ENCODE measurements around the gene SLC44A1.
A peak's percentile ranks its signal among the peaks of the same experiment; 100 is the strongest.

The SLC44A1 gene

DNA sequence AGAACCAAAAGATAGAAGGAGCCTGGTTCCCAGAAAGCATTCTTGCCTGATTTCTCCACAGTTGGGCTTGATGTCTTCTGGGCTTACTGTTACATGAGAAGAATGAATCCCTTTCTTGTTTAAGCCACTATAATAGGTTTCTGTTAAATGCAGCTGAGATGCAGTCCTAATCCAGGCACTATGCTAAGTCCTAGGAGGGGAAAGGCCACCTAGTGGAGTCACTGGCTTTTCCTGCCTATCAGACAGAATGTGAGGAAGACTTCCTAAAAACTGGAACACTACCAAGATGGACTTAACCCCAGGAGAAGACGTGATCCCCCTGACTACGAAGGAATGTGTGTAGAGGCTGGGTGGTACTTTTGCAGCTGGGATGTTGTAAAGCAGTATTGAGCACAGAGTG is 169.1 kb downstream of the SLC44A1 start:
- DNase-seq (ENCODE audit: low read depth) = peak; percentile 34
- no peak for TF ChIP-seq MYC (IDR thresholded peaks at IDR 0.05; ENCODE audit: low read depth, low read length)
- TF ChIP-seq, protein P1, sequence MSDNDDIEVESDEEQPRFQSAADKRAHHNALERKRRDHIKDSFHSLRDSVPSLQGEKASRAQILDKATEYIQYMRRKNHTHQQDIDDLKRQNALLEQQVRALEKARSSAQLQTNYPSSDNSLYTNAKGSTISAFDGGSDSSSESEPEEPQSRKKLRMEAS (IDR thresholded peaks at IDR 0.05; ENCODE audit: low read depth, low read length) = no peak
- TF ChIP-seq CTCF (IDR thresholded peaks at IDR 0.05; ENCODE audit: low read depth, low read length) = no peak
- no peak for TF ChIP-seq POLR2A (IDR thresholded peaks at IDR 0.05; ENCODE audit: extremely low read depth, insufficient read length)
- H3K4me3 ChIP-seq (ENCODE audit: low read depth, low read length) = no peak overlapping the region

DNA sequence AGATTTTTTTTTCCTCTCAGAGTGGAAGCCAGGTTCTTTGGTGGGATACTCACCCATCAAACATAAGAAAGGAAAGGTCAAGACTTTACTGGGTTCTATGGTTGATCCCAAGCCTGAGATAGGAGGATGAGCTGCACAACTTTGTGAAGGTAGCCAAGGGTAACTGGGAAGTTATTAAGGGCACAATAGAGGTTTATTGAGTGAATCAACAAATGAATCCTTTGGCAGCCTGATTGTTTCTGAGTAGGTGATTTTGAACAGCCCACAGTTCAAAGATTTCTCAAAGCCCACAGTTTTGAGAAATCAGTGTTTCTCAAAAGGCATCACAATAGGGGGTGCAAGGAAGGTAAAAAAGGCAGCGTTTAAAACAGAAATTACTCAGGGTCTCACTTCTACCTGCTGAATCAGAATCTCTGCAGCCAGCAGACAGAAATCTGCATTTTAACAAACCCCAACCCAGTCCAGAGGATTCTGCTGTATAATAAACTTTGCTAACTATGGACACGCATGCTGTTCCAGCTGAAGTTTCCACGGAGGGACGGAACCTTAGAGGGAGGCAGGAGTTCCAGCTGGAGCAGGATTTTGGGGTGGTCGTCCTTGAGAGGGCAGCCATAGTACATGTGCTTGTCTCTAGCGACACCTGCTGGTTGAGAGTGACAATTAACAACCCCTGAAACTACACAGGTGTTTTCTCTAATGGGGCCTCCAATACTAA is 170.7 kb downstream of the SLC44A1 start:
- TF ChIP-seq MYC (IDR thresholded peaks at IDR 0.05; ENCODE audit: low read depth, low read length) (peak; percentile 29; the same call in 1 of the 2 replicates), POLR2A (IDR thresholded peaks at IDR 0.05; ENCODE audit: extremely low read depth, insufficient read length) (no peak), CTCF (IDR thresholded peaks at IDR 0.05; ENCODE audit: low read depth, low read length) (peak; percentile 63)
- TF ChIP-seq, protein P1 (IDR thresholded peaks at IDR 0.05; ENCODE audit: low read depth, low read length) = peak; percentile 84
- no peak overlapping the region for H3K4me3 ChIP-seq (ENCODE audit: low read depth, low read length)
- DNase-seq (ENCODE audit: low read depth) = peak; percentile 71

DNA sequence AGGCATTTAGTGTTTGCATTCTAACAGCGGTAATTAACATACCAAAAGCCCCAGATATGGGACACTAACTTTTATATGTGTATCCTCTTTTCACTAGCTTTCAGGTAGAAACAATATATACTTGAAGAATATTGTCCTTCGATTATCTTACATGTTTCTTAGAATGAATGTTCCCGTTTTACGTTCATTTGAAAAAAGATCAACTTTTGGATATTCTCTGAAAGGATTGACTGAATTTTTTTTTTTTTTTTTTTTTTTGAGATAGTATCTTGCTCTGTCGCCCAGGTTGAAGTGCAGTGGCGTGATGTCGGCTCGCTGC is 171.2 kb downstream of the SLC44A1 start:
- TF ChIP-seq CTCF (IDR thresholded peaks at IDR 0.05; ENCODE audit: low read depth, low read length) (no peak), POLR2A (IDR thresholded peaks at IDR 0.05; ENCODE audit: extremely low read depth, insufficient read length) (no peak), MYC (IDR thresholded peaks at IDR 0.05; ENCODE audit: low read depth, low read length) (no peak)
- TF ChIP-seq, protein P1 (IDR thresholded peaks at IDR 0.05; ENCODE audit: low read depth, low read length) = no peak
- H3K4me3 ChIP-seq (ENCODE audit: low read depth, low read length) = no peak overlapping the region
- no peak for DNase-seq (ENCODE audit: low read depth)

DNA sequence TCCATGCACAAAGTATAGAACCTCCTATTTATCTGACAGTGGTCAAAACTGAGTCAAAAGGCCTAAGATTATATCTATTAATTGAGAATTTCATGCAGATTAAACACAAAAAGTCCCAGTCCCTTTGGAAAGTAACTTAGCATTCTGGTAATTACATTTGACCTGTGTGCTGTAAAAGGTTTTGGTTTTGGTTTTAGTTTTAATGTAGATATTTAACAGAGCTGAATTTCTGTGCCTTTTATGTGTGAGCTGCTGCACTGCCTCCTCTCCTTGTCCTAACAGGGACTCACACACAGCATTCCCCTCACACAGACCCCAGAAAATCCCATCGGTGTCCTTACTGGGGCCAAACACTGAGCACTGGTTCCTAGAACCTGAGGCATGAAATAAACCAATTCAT is 172.4 kb downstream of the SLC44A1 start:
- no peak overlapping the region for H3K4me3 ChIP-seq (ENCODE audit: low read depth, low read length)
- TF ChIP-seq MYC (IDR thresholded peaks at IDR 0.05; ENCODE audit: low read depth, low read length) (no peak), POLR2A (IDR thresholded peaks at IDR 0.05; ENCODE audit: extremely low read depth, insufficient read length) (no peak), CTCF (IDR thresholded peaks at IDR 0.05; ENCODE audit: low read depth, low read length) (no peak)
- TF ChIP-seq, protein P1 (IDR thresholded peaks at IDR 0.05; ENCODE audit: low read depth, low read length) = no peak
- no peak for DNase-seq (ENCODE audit: low read depth)

DNA sequence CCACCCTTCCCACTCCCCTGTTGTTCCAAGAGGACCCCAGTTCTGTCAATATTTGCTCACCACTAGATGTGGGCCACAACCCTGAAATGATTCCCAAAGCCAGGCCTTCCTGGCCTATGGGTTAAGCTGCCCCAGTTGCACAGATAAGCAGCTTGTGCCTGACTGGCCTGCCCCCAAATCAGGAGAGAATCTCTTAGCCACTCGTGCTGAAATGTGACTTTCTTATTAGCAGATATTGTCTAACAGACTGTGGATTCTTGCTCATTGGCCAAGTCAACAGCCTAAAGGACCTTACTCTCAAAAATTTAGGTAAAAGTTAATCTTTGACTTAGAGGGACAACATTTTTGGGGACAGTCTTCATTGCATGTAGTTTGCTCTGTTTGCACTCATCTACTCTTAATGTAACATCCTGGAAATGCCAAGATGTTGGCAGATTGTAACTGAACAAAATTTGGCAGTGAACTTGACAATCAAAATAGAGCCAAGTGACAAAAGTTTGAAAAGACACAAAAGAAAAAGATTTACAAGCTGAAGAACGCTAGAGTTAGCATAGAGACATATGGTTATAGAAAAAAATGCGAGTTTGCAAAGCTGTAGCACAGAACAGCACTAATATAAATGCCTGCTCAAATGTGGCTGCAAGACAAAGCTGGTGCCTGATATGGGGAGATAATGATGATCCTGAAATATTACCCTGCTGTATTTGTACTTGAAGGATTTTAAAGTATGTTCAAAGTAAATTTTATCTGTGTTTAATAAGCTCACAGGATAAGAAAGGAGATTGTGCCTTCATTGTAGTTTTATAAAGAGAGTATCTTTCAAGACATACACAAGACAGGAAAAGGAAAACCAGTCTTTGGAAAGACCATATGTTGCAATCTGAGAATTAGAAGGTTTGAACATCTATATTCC is 174.4 kb downstream of the SLC44A1 start:
- TF ChIP-seq CTCF (IDR thresholded peaks at IDR 0.05; ENCODE audit: low read depth, low read length) (no peak), POLR2A (IDR thresholded peaks at IDR 0.05; ENCODE audit: extremely low read depth, insufficient read length) (no peak), MYC (IDR thresholded peaks at IDR 0.05; ENCODE audit: low read depth, low read length) (no peak)
- TF ChIP-seq, protein P1 (IDR thresholded peaks at IDR 0.05; ENCODE audit: low read depth, low read length) = no peak
- no peak for DNase-seq (ENCODE audit: low read depth)
- no peak overlapping the region for H3K4me3 ChIP-seq (ENCODE audit: low read depth, low read length)

Data from NB4 (cell line).